ENCODE results near the gene MYH15. TPM values are rescaled to one million over a fixed set of nuclear protein-coding genes. Genes with fewer than 3 reads are reported as not detected.

The MYH15 gene
- total and polyA plus RNA-seq, 2 experiments from 2014 or later, result 1.5 TPM

DNA sequence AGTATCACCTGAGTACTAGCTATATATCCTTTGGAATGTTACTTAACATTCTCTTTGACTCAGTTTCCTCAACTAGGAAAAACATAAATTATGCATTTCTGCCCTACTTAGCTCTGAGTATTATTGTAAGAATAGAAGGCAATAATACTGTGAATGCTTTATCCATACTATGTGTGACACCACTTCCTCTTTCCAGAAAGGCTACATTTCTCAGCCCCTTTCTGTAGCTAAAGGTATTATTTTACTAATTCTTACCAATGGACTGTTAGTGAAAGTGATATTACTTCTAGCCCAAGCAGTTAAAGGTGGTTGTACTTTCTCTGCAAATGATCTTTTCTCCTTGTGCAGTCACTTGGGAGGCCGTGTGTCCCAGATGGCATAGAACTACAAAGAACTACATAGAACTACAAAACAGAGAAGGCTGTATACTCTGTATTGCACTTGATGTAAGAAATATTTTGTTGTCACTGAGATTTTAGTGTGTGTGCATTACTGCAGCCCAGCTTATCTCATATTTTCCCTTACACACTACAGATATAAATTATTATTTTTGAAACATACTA is 35.1 kb downstream of the MYH15 start:
- Histone ChIP-seq H3K4me2 (no peak overlapping the region), H3K9me3 (ENCODE audit: low read depth) (no peaks in the 10 kb centered on the region), H3K27ac (no peak overlapping the region), H2AFZ (no peak overlapping the region), H3K79me2 (no peaks in the 10 kb centered on the region), H3K27me3 (no peaks in the 10 kb centered on the region), H4K20me1 (ENCODE audit: insufficient read depth, poor library complexity, severe bottlenecking) (no peaks in the 10 kb centered on the region), H3K4me3 (no peak overlapping the region), H3K9me2 (replicated peaks; ENCODE audit: insufficient read depth) (no peaks in the 10 kb centered on the region), H3K36me3 (replicated peaks; ENCODE audit: insufficient read depth, low read depth) (no peaks in the 10 kb centered on the region), H3K4me1 (ENCODE audit: insufficient read depth) (no peaks in the 10 kb centered on the region)
- TF ChIP-seq EZH2phosphoT487 (IDR thresholded peaks at IDR 0.05; ENCODE audit: low read depth, severe bottlenecking, unreplicated experiment) (no peak), EZH2 (IDR thresholded peaks at IDR 0.05; ENCODE audit: borderline replicate concordance) (no peak)
- TF ChIP-seq, protein P1, sequence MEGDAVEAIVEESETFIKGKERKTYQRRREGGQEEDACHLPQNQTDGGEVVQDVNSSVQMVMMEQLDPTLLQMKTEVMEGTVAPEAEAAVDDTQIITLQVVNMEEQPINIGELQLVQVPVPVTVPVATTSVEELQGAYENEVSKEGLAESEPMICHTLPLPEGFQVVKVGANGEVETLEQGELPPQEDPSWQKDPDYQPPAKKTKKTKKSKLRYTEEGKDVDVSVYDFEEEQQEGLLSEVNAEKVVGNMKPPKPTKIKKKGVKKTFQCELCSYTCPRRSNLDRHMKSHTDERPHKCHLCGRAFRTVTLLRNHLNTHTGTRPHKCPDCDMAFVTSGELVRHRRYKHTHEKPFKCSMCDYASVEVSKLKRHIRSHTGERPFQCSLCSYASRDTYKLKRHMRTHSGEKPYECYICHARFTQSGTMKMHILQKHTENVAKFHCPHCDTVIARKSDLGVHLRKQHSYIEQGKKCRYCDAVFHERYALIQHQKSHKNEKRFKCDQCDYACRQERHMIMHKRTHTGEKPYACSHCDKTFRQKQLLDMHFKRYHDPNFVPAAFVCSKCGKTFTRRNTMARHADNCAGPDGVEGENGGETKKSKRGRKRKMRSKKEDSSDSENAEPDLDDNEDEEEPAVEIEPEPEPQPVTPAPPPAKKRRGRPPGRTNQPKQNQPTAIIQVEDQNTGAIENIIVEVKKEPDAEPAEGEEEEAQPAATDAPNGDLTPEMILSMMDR (IDR thresholded peaks at IDR 0.05; ENCODE audit: poor library complexity), result no peak
- DNase-seq (ENCODE audit: low spot score), result no peak
- 78% methylated on average over 1 of the region's 1 CpG for whole genome bisulfite sequencing (ENCODE audit: low lambda C conversion rate, missing lambda C conversion rate)

- WGBS (ENCODE audit: low lambda C conversion rate, missing lambda C conversion rate), result 94% methylated on average over 3 of the region's 3 CpGs
- Histone ChIP-seq H3K4me3 (no peak overlapping the region), H3K4me1 (ENCODE audit: insufficient read depth) (no peaks in the 10 kb centered on the region), H4K20me1 (ENCODE audit: insufficient read depth, poor library complexity, severe bottlenecking) (no peaks in the 10 kb centered on the region), H3K36me3 (replicated peaks; ENCODE audit: insufficient read depth, low read depth) (no peaks in the 10 kb centered on the region), H2AFZ (no peak overlapping the region), H3K27ac (no peak overlapping the region), H3K79me2 (no peaks in the 10 kb centered on the region), H3K9me3 (ENCODE audit: low read depth) (no peaks in the 10 kb centered on the region), H3K4me2 (no peak overlapping the region), H3K27me3 (no peaks in the 10 kb centered on the region), H3K9me2 (replicated peaks; ENCODE audit: insufficient read depth) (no peaks in the 10 kb centered on the region)
- DNase-seq (ENCODE audit: low spot score), result no peak
- TF ChIP-seq EZH2phosphoT487 (IDR thresholded peaks at IDR 0.05; ENCODE audit: low read depth, severe bottlenecking, unreplicated experiment), result no peak
- TF ChIP-seq, protein P1 (IDR thresholded peaks at IDR 0.05; ENCODE audit: poor library complexity), result no peak
- no peak for TF ChIP-seq EZH2 (IDR thresholded peaks at IDR 0.05; ENCODE audit: borderline replicate concordance)
These were observed 35.8 kb downstream of the MYH15 start for GRCh38 chr3:108474581-108474980.

GRCh38 chr3:108473711-108474110 is 36.7 kb downstream of the MYH15 start:
- Histone ChIP-seq H3K4me1 (ENCODE audit: insufficient read depth) (no peaks in the 10 kb centered on the region), H3K9me2 (replicated peaks; ENCODE audit: insufficient read depth) (no peaks in the 10 kb centered on the region), H3K9me3 (ENCODE audit: low read depth) (no peaks in the 10 kb centered on the region), H4K20me1 (ENCODE audit: insufficient read depth, poor library complexity, severe bottlenecking) (no peaks in the 10 kb centered on the region), H3K4me3 (no peak overlapping the region), H3K27ac (no peak overlapping the region), H3K79me2 (no peaks in the 10 kb centered on the region), H3K4me2 (no peak overlapping the region), H2AFZ (no peak overlapping the region), H3K27me3 (no peaks in the 10 kb centered on the region), H3K36me3 (replicated peaks; ENCODE audit: insufficient read depth, low read depth) (no peaks in the 10 kb centered on the region)
- TF ChIP-seq EZH2phosphoT487 (IDR thresholded peaks at IDR 0.05; ENCODE audit: low read depth, severe bottlenecking, unreplicated experiment) (no peak), EZH2 (IDR thresholded peaks at IDR 0.05; ENCODE audit: borderline replicate concordance) (no peak)
- TF ChIP-seq, protein P1 (IDR thresholded peaks at IDR 0.05; ENCODE audit: poor library complexity), result no peak
- DNase-seq (ENCODE audit: low spot score), result no peak

All from hepatocyte (in vitro differentiated cells).